SK-N-SH treated with all-trans-retinoic acid at 6 μM for 48 hours (cell line): ENCODE measurements around the gene CACNA1D.

ENCODE experiments used
- OSR1 ChIP-seq: fragments of 250-450 bp; sonication (Bioruptor Pico); IDR thresholded peaks from 2 replicates; pipeline ENCODE4 v1.8.0; 2022; ENCODE audit warnings: moderate library complexity, mild to moderate bottlenecking, inconsistent platforms
- ZNF70 ChIP-seq: fragments of 450-650 bp; formaldehyde crosslinking; IDR thresholded peaks from 2 replicates; pipeline ENCODE4 v1.5.0; 2020; ENCODE audit warnings: mild to moderate bottlenecking, moderate library complexity
- TF ChIP-seq, protein P1 (sequence below): fragments of 250-450 bp; sonication (Bioruptor Pico); IDR thresholded peaks from 2 replicates; pipeline ENCODE4 v1.5.0; 2020; ENCODE audit warnings: mild to moderate bottlenecking, moderate library complexity

DNA sequence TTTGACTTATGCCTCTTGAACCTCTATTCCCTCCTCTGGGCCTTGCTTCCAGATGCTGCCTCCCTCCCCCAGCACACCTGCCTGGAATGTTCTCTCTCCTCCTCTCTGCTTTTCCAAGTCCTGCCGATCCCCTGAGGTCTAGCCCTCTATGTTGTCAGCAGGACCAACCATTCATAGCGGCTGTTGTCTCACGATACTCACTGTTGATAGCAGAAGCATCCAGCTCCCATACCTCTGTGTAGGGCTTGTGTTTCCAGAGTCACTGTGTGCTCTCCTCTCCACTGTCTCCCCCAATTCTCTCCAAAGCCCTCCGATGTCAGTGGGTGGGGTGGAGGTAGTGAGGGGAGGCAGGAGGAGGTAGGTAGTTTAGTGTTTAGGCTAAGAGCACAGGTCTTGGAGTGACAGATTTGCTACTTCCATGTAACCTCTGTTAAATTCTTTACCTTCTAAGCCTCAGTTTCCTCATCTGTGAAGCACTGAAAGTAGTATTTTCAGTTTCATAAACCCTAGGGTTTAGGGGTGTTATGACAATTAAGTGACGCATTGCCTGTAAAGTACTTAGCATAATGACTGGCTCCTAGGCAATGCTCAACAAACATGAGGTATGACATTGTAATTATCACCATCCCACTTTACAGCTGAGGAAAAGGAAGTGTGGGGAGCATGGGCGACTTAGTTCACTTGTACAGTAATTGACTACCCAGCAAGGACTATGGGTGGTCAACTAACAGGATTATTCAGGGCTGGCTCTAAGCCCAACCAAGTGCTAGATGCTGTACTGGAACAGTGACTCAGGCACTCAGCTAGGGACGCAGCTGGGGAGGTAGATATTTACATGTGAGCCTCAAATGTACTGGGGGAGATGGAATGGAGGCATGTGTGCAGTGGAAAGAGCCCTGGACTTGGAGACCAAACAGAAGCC lies 122.8 kb downstream of the CACNA1D start:
- TF ChIP-seq ZNF70 = no peak
- TF ChIP-seq, protein P1, sequence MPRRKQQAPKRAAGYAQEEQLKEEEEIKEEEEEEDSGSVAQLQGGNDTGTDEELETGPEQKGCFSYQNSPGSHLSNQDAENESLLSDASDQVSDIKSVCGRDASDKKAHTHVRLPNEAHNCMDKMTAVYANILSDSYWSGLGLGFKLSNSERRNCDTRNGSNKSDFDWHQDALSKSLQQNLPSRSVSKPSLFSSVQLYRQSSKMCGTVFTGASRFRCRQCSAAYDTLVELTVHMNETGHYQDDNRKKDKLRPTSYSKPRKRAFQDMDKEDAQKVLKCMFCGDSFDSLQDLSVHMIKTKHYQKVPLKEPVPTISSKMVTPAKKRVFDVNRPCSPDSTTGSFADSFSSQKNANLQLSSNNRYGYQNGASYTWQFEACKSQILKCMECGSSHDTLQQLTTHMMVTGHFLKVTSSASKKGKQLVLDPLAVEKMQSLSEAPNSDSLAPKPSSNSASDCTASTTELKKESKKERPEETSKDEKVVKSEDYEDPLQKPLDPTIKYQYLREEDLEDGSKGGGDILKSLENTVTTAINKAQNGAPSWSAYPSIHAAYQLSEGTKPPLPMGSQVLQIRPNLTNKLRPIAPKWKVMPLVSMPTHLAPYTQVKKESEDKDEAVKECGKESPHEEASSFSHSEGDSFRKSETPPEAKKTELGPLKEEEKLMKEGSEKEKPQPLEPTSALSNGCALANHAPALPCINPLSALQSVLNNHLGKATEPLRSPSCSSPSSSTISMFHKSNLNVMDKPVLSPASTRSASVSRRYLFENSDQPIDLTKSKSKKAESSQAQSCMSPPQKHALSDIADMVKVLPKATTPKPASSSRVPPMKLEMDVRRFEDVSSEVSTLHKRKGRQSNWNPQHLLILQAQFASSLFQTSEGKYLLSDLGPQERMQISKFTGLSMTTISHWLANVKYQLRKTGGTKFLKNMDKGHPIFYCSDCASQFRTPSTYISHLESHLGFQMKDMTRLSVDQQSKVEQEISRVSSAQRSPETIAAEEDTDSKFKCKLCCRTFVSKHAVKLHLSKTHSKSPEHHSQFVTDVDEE (CRISPR knock-in tag) = no peak
- no peak for TF ChIP-seq OSR1 (CRISPR knock-in tag)
